GM15510 (cell line): Measurements from ENCODE around the gene SPRYD3.

ENCODE experiments used
- POLR2A ChIP-seq: IDR thresholded peaks from 3 replicates; pipeline ENCODE4 v1.6.1; 2011; ENCODE audit warnings: borderline replicate concordance; ENCODE audit not compliant: insufficient read length; ENCODE audit errors: extremely low read depth

The SPRYD3 gene

DNA sequence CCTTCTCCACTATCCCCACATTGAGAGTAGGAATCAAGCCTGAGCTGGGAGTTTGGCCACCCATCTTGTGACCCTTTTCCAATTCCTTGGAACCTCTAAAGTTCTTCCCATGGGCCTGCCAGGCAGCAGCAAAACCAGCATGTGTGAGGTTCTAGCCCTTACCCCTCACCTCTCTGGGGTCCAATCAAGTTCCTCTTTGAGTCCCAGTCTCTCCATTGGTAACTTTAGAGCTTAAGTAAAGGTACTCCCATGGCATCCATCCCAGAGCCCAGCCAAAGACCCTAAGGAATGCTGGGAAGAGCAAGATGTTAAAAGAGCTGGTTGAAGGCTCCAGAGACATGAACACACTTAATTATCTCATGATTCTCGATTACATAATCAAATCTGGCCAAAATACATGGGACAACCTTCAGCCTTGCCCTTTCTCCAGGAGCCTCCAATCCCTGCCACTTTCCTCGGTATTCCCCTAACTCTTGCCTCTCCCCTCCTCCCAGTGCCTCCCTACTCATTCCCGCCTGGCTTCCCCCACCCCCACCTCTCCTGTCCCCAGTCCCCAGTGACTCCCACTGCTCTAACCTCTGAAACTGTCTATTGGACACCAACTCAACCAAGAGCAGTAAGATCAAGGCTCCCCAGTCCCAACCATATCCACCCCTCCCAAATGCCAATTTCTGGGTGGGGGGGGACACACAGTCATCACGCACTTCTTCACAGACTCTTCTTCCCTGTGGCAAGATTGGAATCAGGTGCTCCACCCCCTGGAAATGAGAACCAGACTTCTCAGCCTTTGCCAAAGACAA is 34.1 kb downstream of the SPRYD3 start:
- no peak for TF ChIP-seq POLR2A

DNA sequence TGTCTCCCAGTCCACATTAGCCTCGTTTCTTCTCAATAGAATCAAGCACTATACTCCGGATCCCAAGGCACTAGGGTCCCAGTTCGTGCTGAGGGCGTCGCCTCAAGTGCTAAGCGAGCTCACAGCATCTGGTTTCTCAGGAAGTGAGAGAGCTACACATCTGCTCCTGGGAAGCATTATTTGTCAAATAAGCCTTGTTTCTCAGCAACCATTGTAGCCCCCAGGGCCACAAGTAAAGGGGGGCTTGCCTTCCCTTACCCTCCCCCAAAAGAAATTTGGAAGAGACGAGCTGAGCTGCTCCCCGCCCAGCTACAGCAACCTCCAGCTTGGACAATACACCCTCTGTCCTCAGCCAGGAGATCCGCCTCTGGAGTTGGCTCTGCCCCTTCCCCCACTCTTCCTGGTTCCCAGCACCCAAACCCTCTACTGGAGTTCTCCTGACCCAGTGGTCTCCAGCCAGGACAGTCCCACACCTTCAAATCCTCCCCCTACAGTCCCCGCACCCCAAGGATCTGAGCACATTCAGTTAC is 35.1 kb downstream of the SPRYD3 start:
- no peak for TF ChIP-seq POLR2A

DNA sequence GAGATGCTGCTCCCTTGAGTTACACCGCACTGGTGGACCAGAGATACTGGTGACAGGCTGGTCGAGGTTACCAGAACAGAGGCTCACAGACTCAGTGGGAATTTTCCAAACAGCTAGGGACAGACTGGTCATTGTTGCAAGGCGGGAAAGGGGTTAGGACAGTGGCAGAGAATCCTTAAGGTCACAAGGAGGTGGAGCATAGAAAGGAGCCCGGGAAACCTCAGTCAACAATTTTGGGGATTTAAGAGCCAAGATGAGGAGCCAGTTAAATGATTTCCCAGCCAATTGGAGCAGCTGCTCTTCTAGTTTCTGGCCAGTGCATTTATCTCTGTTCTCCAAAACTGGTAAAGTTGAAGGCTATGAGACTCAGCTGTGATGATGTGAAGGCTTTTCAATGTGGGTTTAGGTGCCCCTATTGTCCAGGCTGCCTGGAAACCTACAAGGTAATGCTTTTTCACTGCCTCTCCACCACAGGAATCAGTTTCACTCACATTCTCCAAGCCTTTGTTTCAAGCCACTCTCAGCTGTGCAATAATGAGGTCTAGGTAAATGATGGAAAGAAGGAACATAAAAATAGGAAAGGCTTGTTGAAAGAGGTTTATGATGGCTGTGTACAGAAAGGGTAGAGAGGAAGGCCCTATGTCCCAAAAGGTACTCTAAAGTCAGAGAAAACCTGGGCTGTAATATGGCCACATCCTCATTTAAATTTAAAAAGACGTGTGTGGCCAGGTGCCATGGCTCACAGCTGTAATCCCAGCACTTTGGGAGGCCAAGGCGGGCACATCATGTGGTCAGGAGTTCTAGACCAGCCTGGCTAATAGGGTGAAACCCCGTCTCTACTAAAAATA is 36.4 kb downstream of the SPRYD3 start:
- no peak for TF ChIP-seq POLR2A

DNA sequence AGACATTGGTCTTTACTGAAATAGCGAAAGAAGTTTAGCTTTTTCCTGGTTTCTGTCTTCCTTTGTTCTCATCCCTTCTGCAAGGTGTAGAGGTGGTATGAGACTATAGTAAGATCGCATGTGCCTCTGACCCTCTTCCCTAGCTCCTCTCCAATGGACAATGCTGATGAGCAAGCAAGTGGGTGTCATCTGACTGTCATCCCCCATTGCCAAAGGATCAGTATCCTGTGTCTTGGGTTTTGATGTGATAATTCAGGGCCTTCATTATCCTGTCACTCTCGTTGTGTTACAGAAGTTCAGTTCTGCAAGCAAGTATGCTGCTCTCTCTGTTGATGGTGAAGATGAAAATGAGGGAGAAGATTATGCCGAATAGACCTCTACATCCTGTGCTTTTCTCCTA is 39.3 kb downstream of the SPRYD3 start:
- TF ChIP-seq POLR2A: no peak

DNA sequence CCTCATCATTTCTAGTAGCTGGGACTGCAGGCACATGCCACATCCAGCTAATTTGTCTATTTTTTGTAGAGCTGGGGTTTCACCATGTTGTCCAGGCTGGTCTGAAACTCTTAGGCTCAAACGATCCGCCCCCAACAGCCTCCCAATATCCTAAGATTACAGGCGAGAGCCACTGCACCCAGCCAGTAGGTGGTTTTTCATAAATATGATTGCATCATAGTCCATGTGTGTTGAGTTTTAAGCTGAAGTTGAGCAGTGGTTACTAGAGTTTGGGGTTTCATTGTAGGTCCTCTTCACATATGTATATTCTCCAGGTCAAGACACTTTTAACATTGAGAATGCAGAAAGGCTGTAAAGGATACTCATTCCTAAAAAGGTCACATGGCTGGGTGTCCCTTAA is 42.4 kb downstream of the SPRYD3 start:
- TF ChIP-seq POLR2A: no peak

DNA sequence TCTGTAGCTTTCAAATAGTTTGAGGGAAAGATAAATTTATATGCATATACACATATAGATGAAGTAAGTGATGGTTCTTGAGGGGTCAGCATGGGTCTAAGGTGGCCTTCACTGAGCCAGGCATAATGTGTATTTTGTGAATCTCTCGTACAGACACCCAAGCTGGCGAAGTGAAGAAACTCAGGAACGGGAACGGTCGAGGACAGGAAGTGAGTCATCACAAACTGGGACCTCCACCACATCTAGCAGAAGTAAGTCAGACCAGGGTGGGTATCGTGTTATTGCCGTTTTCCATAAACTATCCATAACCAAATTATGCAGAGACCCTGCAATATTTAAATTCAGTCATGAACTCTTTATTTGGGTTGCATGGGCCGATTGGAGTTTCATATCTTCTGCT is 44.7 kb downstream of the SPRYD3 start:
- no peak for TF ChIP-seq POLR2A

DNA sequence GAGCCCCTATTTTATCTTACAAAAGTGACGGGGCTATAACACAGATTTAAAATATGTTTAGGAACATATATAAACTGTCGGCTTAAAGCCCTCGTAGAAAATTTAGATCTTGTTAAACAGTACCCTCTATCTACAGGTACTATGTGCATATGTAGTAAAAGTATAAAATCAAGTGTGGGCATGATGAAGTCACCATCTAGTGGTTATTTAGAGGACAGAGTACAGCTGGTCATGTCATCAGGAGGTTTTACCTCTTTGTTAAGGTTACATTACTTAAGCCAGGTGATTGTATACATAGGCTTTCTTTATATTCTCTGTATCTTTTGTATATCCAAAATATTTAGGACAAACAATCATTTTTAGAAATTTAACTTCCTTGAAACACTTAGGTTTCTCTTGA is 47.6 kb downstream of the SPRYD3 start:
- TF ChIP-seq POLR2A: no peak

DNA sequence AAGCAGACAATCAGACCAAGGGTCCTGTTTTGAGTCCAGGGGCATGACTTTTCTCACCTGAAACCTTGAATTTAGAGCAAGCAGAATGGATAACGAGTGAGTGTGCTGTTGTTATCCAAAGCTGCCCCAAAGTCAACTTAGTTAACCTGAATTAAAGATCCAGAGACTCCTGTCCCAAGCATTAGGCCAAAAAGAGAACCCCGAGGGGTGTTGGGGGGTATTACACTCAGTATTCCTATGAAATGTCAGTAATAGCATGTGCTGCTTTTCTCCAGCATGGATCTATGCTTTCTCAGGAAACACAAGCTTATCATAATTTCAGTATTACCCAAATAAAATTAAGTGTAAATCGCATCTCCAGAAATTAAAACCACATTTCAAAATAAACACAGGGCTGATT is 53.9 kb downstream of the SPRYD3 start:
- no peak for TF ChIP-seq POLR2A

DNA sequence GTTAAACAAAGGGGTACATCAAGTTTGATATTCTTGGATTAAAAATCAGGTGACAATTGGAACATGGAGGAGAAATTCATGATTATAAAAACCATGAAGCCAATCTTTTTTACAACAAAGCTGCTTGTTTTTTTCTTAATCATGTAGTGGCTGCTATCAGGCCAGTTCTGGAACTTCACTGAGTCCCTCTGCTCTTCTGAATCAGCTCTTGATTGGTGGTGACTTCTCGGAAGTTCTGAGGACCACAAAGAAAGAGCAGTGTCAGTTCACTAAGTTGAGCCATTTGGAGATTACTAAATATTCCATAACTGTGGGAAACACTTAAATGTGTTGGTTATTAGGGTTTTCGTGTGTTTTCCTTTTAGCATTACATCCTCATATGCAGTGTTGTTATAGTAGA is 64.5 kb downstream of the SPRYD3 start:
- no peak for TF ChIP-seq POLR2A
